ENCODE measurements around the gene ZNF747.

GRCh38 chr16:30533748-30534367 lies 800 bp downstream of the ZNF747 start:
- TF ChIP-seq CTCF (conservative IDR thresholded peaks at IDR 0.05) (no peak), EZH2 (IDR thresholded peaks at IDR 0.05; ENCODE audit: low read depth) (no peak)

Data from PC-9 (cell line).